IMR-90 (cell line): ENCODE measurements around the gene TMEM135.

Experiments used
- BHLHE40 ChIP-seq: fragments of 150-350 bp; IDR thresholded peaks from 2 replicates; pipeline ENCODE4 v1.6.1; 2016; ENCODE audit warnings: mild to moderate bottlenecking, low read depth, low read length
- CEBPB ChIP-seq: IDR thresholded peaks from 2 replicates; pipeline ENCODE4 v1.6.1; 2012; ENCODE audit warnings: low read depth, low read length, improper control_type of control experiment
- CHD1 ChIP-seq: IDR thresholded peaks from 2 replicates; pipeline ENCODE4 v1.6.1; 2012; ENCODE audit warnings: low read depth, low read length, improper control_type of control experiment
- FOS ChIP-seq: fragments of 150-350 bp; IDR thresholded peaks from 2 replicates; pipeline ENCODE4 v1.6.1; 2016; ENCODE audit warnings: low read depth, low read length
- MAFK ChIP-seq: IDR thresholded peaks from 2 replicates; pipeline ENCODE4 v1.6.1; 2012; ENCODE audit warnings: low read depth, low read length, improper control_type of control experiment
- MAZ ChIP-seq: IDR thresholded peaks from 2 replicates; pipeline ENCODE4 v1.6.1; 2012; ENCODE audit warnings: low read depth, mild to moderate bottlenecking, low read length, improper control_type of control experiment, moderate library complexity, borderline replicate concordance
- POLR2A ChIP-seq: IDR thresholded peaks from 2 replicates; pipeline ENCODE4 v1.6.1; 2012; ENCODE audit warnings: mild to moderate bottlenecking, low read depth, low read length
- RAD21 ChIP-seq: IDR thresholded peaks from 2 replicates; pipeline ENCODE4 v1.6.1; 2012; ENCODE audit warnings: low read length, improper control_type of control experiment
- RCOR1 ChIP-seq: IDR thresholded peaks from 2 replicates; pipeline ENCODE4 v1.6.1; 2012; ENCODE audit warnings: mild to moderate bottlenecking, low read length, improper control_type of control experiment; ENCODE audit not compliant: insufficient replicate concordance
- RFX5 ChIP-seq: IDR thresholded peaks from 2 replicates; pipeline ENCODE4 v1.8.0; 2012; ENCODE audit warnings: low read depth, mild to moderate bottlenecking, low read length, moderate library complexity
- SMC3 ChIP-seq: fragments of 150-350 bp; IDR thresholded peaks from 2 replicates; pipeline ENCODE4 v1.6.1; 2016; ENCODE audit warnings: low read depth, mild to moderate bottlenecking, antibody characterized with exemption, low read length, moderate library complexity
- TF ChIP-seq, protein P1 (sequence below): conservative IDR thresholded peaks from 2 replicates; pipeline ENCODE4 v1.5.1; 2012; ENCODE audit warnings: mild to moderate bottlenecking, low read depth, low read length, improper control_type of control experiment
- TF ChIP-seq, protein P2 (sequence below): fragments of 150-350 bp; IDR thresholded peaks from 2 replicates; pipeline ENCODE4 v1.6.1; 2016; ENCODE audit warnings: low read depth, mild to moderate bottlenecking, low read length, moderate library complexity, borderline replicate concordance
- TF ChIP-seq, protein P3 (sequence below): fragments of 150-350 bp; IDR thresholded peaks from 2 replicates; pipeline ENCODE4 v1.6.1; 2017; ENCODE audit warnings: mild to moderate bottlenecking, antibody characterized with exemption, low read length, low read depth

DNA sequence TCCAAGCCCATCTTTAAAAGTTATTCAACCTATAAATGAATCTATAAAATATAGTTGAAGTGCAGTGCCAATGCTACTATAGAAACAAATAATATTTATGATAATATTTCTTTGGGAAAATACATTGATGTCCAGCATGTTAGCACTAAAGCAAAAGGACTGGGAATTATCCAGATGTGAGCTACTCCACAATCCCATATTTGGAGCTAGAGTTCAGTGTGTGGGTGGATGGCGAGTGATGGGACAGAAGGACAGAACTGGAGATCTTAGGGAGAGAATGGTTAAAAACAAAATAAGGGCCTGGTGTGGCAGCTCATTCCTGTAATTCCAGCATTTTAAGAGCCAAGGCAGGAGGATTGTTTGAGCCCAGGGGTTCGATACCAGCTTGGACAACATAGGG is 216.8 kb downstream of the TMEM135 start:
- TF ChIP-seq RAD21 (no peak), CHD1 (no peak), POLR2A (no peak), RFX5 (no peak), SMC3 (no peak), FOS (no peak), MAZ (no peak), CEBPB (no peak), MAFK (no peak), RCOR1 (no peak), BHLHE40 (no peak)
- TF ChIP-seq, protein P1, sequence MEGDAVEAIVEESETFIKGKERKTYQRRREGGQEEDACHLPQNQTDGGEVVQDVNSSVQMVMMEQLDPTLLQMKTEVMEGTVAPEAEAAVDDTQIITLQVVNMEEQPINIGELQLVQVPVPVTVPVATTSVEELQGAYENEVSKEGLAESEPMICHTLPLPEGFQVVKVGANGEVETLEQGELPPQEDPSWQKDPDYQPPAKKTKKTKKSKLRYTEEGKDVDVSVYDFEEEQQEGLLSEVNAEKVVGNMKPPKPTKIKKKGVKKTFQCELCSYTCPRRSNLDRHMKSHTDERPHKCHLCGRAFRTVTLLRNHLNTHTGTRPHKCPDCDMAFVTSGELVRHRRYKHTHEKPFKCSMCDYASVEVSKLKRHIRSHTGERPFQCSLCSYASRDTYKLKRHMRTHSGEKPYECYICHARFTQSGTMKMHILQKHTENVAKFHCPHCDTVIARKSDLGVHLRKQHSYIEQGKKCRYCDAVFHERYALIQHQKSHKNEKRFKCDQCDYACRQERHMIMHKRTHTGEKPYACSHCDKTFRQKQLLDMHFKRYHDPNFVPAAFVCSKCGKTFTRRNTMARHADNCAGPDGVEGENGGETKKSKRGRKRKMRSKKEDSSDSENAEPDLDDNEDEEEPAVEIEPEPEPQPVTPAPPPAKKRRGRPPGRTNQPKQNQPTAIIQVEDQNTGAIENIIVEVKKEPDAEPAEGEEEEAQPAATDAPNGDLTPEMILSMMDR, result no peak
- TF ChIP-seq, protein P2, sequence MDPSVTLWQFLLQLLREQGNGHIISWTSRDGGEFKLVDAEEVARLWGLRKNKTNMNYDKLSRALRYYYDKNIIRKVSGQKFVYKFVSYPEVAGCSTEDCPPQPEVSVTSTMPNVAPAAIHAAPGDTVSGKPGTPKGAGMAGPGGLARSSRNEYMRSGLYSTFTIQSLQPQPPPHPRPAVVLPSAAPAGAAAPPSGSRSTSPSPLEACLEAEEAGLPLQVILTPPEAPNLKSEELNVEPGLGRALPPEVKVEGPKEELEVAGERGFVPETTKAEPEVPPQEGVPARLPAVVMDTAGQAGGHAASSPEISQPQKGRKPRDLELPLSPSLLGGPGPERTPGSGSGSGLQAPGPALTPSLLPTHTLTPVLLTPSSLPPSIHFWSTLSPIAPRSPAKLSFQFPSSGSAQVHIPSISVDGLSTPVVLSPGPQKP, result no peak
- TF ChIP-seq, protein P3, sequence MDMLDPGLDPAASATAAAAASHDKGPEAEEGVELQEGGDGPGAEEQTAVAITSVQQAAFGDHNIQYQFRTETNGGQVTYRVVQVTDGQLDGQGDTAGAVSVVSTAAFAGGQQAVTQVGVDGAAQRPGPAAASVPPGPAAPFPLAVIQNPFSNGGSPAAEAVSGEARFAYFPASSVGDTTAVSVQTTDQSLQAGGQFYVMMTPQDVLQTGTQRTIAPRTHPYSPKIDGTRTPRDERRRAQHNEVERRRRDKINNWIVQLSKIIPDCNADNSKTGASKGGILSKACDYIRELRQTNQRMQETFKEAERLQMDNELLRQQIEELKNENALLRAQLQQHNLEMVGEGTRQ, result no peak
